Right lobe of liver (tissue), 6 donors: ENCODE data around the gene SLFN13. TPM values are rescaled to one million over a fixed set of nuclear protein-coding genes. Genes with fewer than 3 reads are reported as not detected.
"Not testable (repeated sequence)": the region's sequence is repeated elsewhere in the genome, so short reads cannot be mapped to it uniquely, and the experiment has no call there.

Source experiments
- ATAC-seq, 4 donors: fragments of 200-7000 bp; cut with Tn5 transposase; one replicate each; pipeline ENCODE4 v1.9.1; 2020; ENCODE audit warnings: mild to moderate bottlenecking in 4 of 4, moderate library complexity in 4 of 4
- DNase-seq, 3 donors: peaks; one replicate each; pipeline ENCODE4 v3.0.0-alpha.2; 2020
- H3K27ac ChIP-seq, 3 donors: fragments of 200-600 bp; one replicate each; pipeline ENCODE4 v1.8.0; 2022
- H3K27me3 ChIP-seq, 2 donors: fragments of 200-600 bp; one replicate each; pipeline ENCODE4 v1.8.0; 2022
- H3K36me3 ChIP-seq, 4 donors: fragments of 200-600 bp; sonication (generic) in 1 of 4; one replicate each; pipeline versions ENCODE4 v1.5.1 to v1.8.0; 2017 to 2022; ENCODE audit warnings: control low read depth in 1 of 4
- H3K4me1 ChIP-seq, 4 donors: fragments of 200-600 bp; sonication (generic) in 1 of 4; one replicate each; pipeline versions ENCODE4 v1.5.1 to v1.8.0; 2017 to 2022; ENCODE audit warnings: control low read depth in 1 of 4
- H3K4me3 ChIP-seq, 3 donors: fragments of 200-600 bp; one replicate each; pipeline ENCODE4 v1.8.0; 2022
- H3K9me3 ChIP-seq, 4 donors: fragments of 200-600 bp; sonication (generic) in 1 of 4; one replicate each; pipeline versions ENCODE4 v1.5.1 to v1.8.0; 2017 to 2022; ENCODE audit warnings: control low read depth in 1 of 4
- CTCF ChIP-seq, 4 donors: fragments of 200-600 bp in 3 of 4; fragments of 450-650 bp in 1 of 4; IDR thresholded peaks; one replicate each; pipeline versions ENCODE4 v1.5.1 to v1.8.0; 2016 to 2022; ENCODE audit warnings: antibody characterized with exemption in 4 of 4, mild to moderate bottlenecking in 2 of 4
- POLR2A ChIP-seq: fragments of 450-650 bp; IDR thresholded peaks from one replicate; pipeline ENCODE4 v1.6.1; 2017; ENCODE audit warnings: antibody characterized with exemption, mild to moderate bottlenecking
- WGBS: methylation state at CpG from one replicate; pipeline ENCODE4 v1.1.6; 2018; ENCODE audit warnings: low coverage, low lambda C conversion rate; ENCODE audit not compliant: insufficient coverage; ENCODE audit errors: missing lambda C conversion rate; 5-methylcytosine and 5-hydroxymethylcytosine counted together
- intact Hi-C, 2 donors: fragments of 100-400 bp; cut with DNase I; formaldehyde crosslinking; loops; one replicate each; pipeline versions ENCODE4 v1.11.2 to v1.14.1; 2022
- total RNA-seq, 6 experiments: library from RNA; depleted of rRNA in 2 of 6; stranded (reverse); fragments of >200 nt in 2 of 6; fragmentation: NEBNext Ultra II Directional in 3 of 6; extraction: Animal tissue kit (Norgen Biotek cat#: 25700) in 3 of 6; gene quantifications; one replicate each; pipeline versions ENCODE4 v1.1.0 to v1.2.4, GENCODE V29; 2016 to 2023
- donor health status: DM: no; HTN: yes; CAD: no.
- donor health status: DM: no; HTN: no; CAD: no.
- donor health status: DM: no; HTN: no; CAD: no.
- donor health status: DM: no; HTN: yes; CAD: no.
- donor health status: DM: no; HTN: yes; CAD: no.

The SLFN13 gene
- total RNA-seq, 6 experiments from 2014 or later: 0.68 to 4.1 (median 1.8) TPM

GRCh38 chr17:35432176-35433074, 16.1 kb downstream of the SLFN13 start, which contains the start of gene SLFN12:
TSS of gene SLFN12 (minus strand) at chr17:35432500. CDS start at chr17:35423028, 9,472 bp downstream.
- TF ChIP-seq POLR2A: no peak
- TF ChIP-seq CTCF (IDR thresholded peaks at IDR 0.05): no peak
- DNase-seq: peak in 1 of 3 donors; percentile 55
- Histone ChIP-seq H3K36me3 (no peaks in the 10 kb centered on the region), H3K27me3 (no peaks in the 10 kb centered on the region), H3K4me1 (peaks cover 0 to 10% (median 0%) of the 10 kb centered on the region in 4 donors), H3K9me3 (no peaks in the 10 kb centered on the region), H3K27ac (peak within 1 kb of the TSS; percentile 61 to 89 (median 73)), H3K4me3 (peak within 1 kb of the TSS; percentile 42 to 58 (median 51))
- intact Hi-C loops: no loop called here
- peak; percentile 75 to 85 (median 80) for ATAC-seq
- 20% methylated on average over 21 of the region's 22 CpGs for WGBS

GRCh38 chr17:35429702-35430101, 18.9 kb downstream of the SLFN13 start:
- Histone ChIP-seq H3K9me3 (no peaks in the 10 kb centered on the region), H3K36me3 (no peaks in the 10 kb centered on the region), H3K27ac (no peak overlapping the region), H3K27me3 (no peaks in the 10 kb centered on the region), H3K4me1 (peaks cover 0 to 10% (median 0%) of the 10 kb centered on the region in 4 donors), H3K4me3 (no peak overlapping the region)
- TF ChIP-seq CTCF (IDR thresholded peaks at IDR 0.05): no peak
- TF ChIP-seq POLR2A: no peak
- DNase-seq: no peak
- intact Hi-C loops: no loop called here
- ATAC-seq: no peak
- WGBS: 49% methylated on average over 2 of the region's 2 CpGs

GRCh38 chr17:35428229-35428628, 20.3 kb downstream of the SLFN13 start:
- no peaks in the 10 kb centered on the region for H3K36me3 ChIP-seq
- H3K4me1 ChIP-seq: peaks cover 0 to 3% (median 0%) of the 10 kb centered on the region in 4 donors
- WGBS: 66% methylated on average over 2 of the region's 2 CpGs
- H3K4me3 ChIP-seq: no peak overlapping the region
- no peak for TF ChIP-seq CTCF (IDR thresholded peaks at IDR 0.05)
- no peak for TF ChIP-seq POLR2A
- DNase-seq: no peak
- H3K27me3 ChIP-seq: no peaks in the 10 kb centered on the region
- H3K9me3 ChIP-seq: no peaks in the 10 kb centered on the region
- no peak overlapping the region for H3K27ac ChIP-seq
- ATAC-seq: no peak
- intact Hi-C loops: no loop called here

- peaks cover 0 to 7% (median 0%) of the 10 kb centered on the region in 4 donors for H3K36me3 ChIP-seq
- no peaks in the 10 kb centered on the region for H3K4me1 ChIP-seq
- TF ChIP-seq POLR2A (no peak), CTCF (IDR thresholded peaks at IDR 0.05) (no peak)
- no peak for DNase-seq
- no peak overlapping the region for H3K4me3 ChIP-seq
- no peak overlapping the region for H3K27ac ChIP-seq
- 71% methylated on average over 3 of the region's 4 CpGs for WGBS
- ATAC-seq: no peak
- no peaks in the 10 kb centered on the region for H3K27me3 ChIP-seq
- intact Hi-C loops: no loop called here
- no peaks in the 10 kb centered on the region for H3K9me3 ChIP-seq
Observed at GRCh38 chr17:35423761-35424160, 24.8 kb downstream of the SLFN13 start.

- H3K36me3 ChIP-seq: peaks cover 0 to 10% (median 0%) of the 10 kb centered on the region in 4 donors
- ATAC-seq, intact Hi-C loops, H3K27ac ChIP-seq, H3K27me3 ChIP-seq, DNase-seq, H3K4me3 ChIP-seq, H3K9me3 ChIP-seq, H3K4me1 ChIP-seq: not testable (repeated sequence)
- WGBS: 84% methylated on average over 6 of the region's 9 CpGs
Observed at GRCh38 chr17:35421069-35421468, 27.5 kb downstream of the SLFN13 start.
